Midbrain (tissue), 1 donor: ENCODE results near the gene PTPRT.

Experiments used
- DNase-seq: peaks from one replicate; lab custom pipeline; 2025; lab: John Stamatoyannopoulos, UW

Gene PTPRT

GRCh38 chr20:43119720-43120119, 70.0 kb downstream of the PTPRT start:
- DNase-seq: no peak

- DNase-seq: no peak
Observed at GRCh38 chr20:43102394-43102793, 87.3 kb downstream of the PTPRT start.

GRCh38 chr20:43096931-43097260, 92.8 kb downstream of the PTPRT start:
- no peak for DNase-seq

- peak; percentile 80 for DNase-seq
Observed at GRCh38 chr20:43096126-43096930, 93.4 kb downstream of the PTPRT start.

- DNase-seq: no peak
Observed at GRCh38 chr20:43095034-43095433, 94.7 kb downstream of the PTPRT start.

- no peak for DNase-seq
Observed at GRCh38 chr20:43092386-43093088, 97.2 kb downstream of the PTPRT start.

- peak; percentile 5 for DNase-seq
Observed at GRCh38 chr20:43068482-43068881, 121.2 kb downstream of the PTPRT start.

- DNase-seq: no peak
Observed at GRCh38 chr20:43066125-43066524, 123.6 kb downstream of the PTPRT start.

- DNase-seq: no peak
Observed at GRCh38 chr20:43065299-43065698, 124.4 kb downstream of the PTPRT start.

GRCh38 chr20:43058077-43058476, 131.6 kb downstream of the PTPRT start:
- no peak for DNase-seq

- no peak for DNase-seq
Observed at GRCh38 chr20:43057317-43057716, 132.4 kb downstream of the PTPRT start.

- no peak for DNase-seq
Observed at GRCh38 chr20:43055181-43055884, 134.4 kb downstream of the PTPRT start.

- no peak for DNase-seq
Observed at GRCh38 chr20:43052532-43052931, 137.2 kb downstream of the PTPRT start.

- DNase-seq: no peak
Observed at GRCh38 chr20:43046966-43047365, 142.7 kb downstream of the PTPRT start.

- no peak for DNase-seq
Observed at GRCh38 chr20:43043887-43044286, 145.8 kb downstream of the PTPRT start.

- no peak for DNase-seq
Observed at GRCh38 chr20:43040427-43040826, 149.3 kb downstream of the PTPRT start.

- DNase-seq: no peak
Observed at GRCh38 chr20:43037605-43038309, 151.9 kb downstream of the PTPRT start.

GRCh38 chr20:43034981-43035724, 154.6 kb downstream of the PTPRT start:
- no peak for DNase-seq

GRCh38 chr20:43032459-43032858, 157.2 kb downstream of the PTPRT start:
- DNase-seq: no peak

- DNase-seq: no peak
Observed at GRCh38 chr20:43029176-43029575, 160.5 kb downstream of the PTPRT start.

- no peak for DNase-seq
Observed at GRCh38 chr20:43028470-43028869, 161.2 kb downstream of the PTPRT start.

- DNase-seq: no peak
Observed at GRCh38 chr20:43023836-43024235, 165.9 kb downstream of the PTPRT start.
